Gastroesophageal sphincter (tissue), 4 donors: Measurements from ENCODE around the gene MACROD1. TPM values are rescaled to one million over a fixed set of nuclear protein-coding genes. Genes with fewer than 3 reads are reported as not detected.
A peak's percentile ranks its signal among the peaks of the same experiment; 100 is the strongest.

Experiments used
- ATAC-seq: fragments of 150-250 bp; one replicate; pipeline ENCODE4 v1.9.1; 2016; ENCODE audit warnings: mild to moderate bottlenecking, moderate library complexity
- H3K27ac ChIP-seq, 4 donors: fragments of 200-600 bp; sonication (generic) in 3 of 4; 1 replicate in 3 of 4; 2 replicates in 1 of 4; pipeline ENCODE4 v1.5.1; 2016 to 2019
- H3K27me3 ChIP-seq: fragments of 200-600 bp; sonication (generic); one replicate; pipeline ENCODE4 v1.5.1; 2019
- H3K36me3 ChIP-seq, 2 donors: fragments of 200-600 bp; sonication (generic); one replicate each; pipeline ENCODE4 v1.5.1; 2019; ENCODE audit warnings: control low read depth in 1 of 2
- H3K4me1 ChIP-seq, 3 donors: fragments of 200-600 bp; sonication (generic); 1 replicate in 2 of 3; 2 replicates in 1 of 3; pipeline ENCODE4 v1.5.1; 2016 to 2019; ENCODE audit warnings: control low read depth in 2 of 3
- H3K4me3 ChIP-seq, 2 donors: fragments of 200-600 bp; sonication (generic); one replicate each; pipeline ENCODE4 v1.5.1; 2019; ENCODE audit warnings: mild to moderate bottlenecking in 1 of 2, moderate library complexity in 1 of 2
- H3K9me3 ChIP-seq, 3 donors: fragments of 200-600 bp; sonication (generic); one replicate each; pipeline ENCODE4 v1.5.1; 2017 to 2019; ENCODE audit warnings: control low read depth in 2 of 3
- CTCF ChIP-seq, 4 experiments: fragments of 200-600 bp in 2 of 4; fragments of 450-650 bp in 2 of 4; sonication (generic) in 1 of 4; IDR thresholded peaks; one replicate each; pipeline ENCODE4 v1.5.1; 2017 to 2019; ENCODE audit warnings: antibody characterized with exemption in 4 of 4, mild to moderate bottlenecking in 2 of 4, moderate library complexity in 2 of 4
- EP300 ChIP-seq: sonication (generic); formaldehyde crosslinking; IDR thresholded peaks from one replicate; pipeline ENCODE4 v1.6.1; 2017; ENCODE audit warnings: antibody characterized with exemption, mild to moderate bottlenecking
- POLR2A ChIP-seq, 2 donors: fragments of 450-650 bp; IDR thresholded peaks; one replicate each; pipeline ENCODE4 v1.6.1; 2017; ENCODE audit warnings: antibody characterized with exemption in 2 of 2, mild to moderate bottlenecking in 2 of 2, moderate library complexity in 1 of 2
- POLR2AphosphoS5 ChIP-seq: sonication (generic); formaldehyde crosslinking; IDR thresholded peaks from one replicate; pipeline ENCODE4 v1.6.1; 2017; ENCODE audit warnings: antibody characterized with exemption
- WGBS, 2 donors: methylation state at CpG; one replicate each; pipeline ENCODE4 v1.1.5; 2018; ENCODE audit warnings: low coverage in 1 of 2; 5-methylcytosine and 5-hydroxymethylcytosine counted together
- total RNA-seq, 4 donors: library from RNA; depleted of rRNA; stranded (reverse); fragments of >200 nt; gene quantifications; one replicate each; pipeline ENCODE4 v1.1.0, GENCODE V29; 2016

Gene MACROD1
- total RNA-seq, 4 donors from 2014 or later: 26.9 to 56.2 (median 30.4) TPM

- H3K27me3 ChIP-seq: peaks cover 10% of the 10 kb centered on the region
- no peaks in the 10 kb centered on the region for H3K9me3 ChIP-seq
- H3K4me3 ChIP-seq: peak overlapping the region in 1 of 2 donors; percentile 49
- TF ChIP-seq POLR2AphosphoS5: no peak
- TF ChIP-seq POLR2A (IDR thresholded peaks at IDR 0.05): no peak
- H3K4me1 ChIP-seq: peaks cover 0 to 40% (median 26%) of the 10 kb centered on the region in 3 donors
- peak overlapping the region in 1 of 4 donors; percentile 37 for H3K27ac ChIP-seq
- peak; percentile 42 for ATAC-seq
- WGBS, 2 donors: 0% methylated on average over 1 of the region's 59 CpGs; no CpG with 5 or more reads in 1 of the 2 donors
- H3K36me3 ChIP-seq: peaks cover 0 to 45% of the 10 kb centered on the region in 2 donors
Measured at GRCh38 chr11:63999349-64000025, 166.4 kb downstream of the MACROD1 start.

- Histone ChIP-seq H3K27me3 (peaks cover 10% of the 10 kb centered on the region), H3K9me3 (no peaks in the 10 kb centered on the region), H3K27ac (no peak overlapping the region), H3K4me1 (peaks cover 0 to 40% (median 26%) of the 10 kb centered on the region in 3 donors), H3K36me3 (peaks cover 0 to 52% of the 10 kb centered on the region in 2 donors), H3K4me3 (peak overlapping the region in 1 of 2 donors; percentile 49)
- ATAC-seq: no peak
- TF ChIP-seq POLR2A (IDR thresholded peaks at IDR 0.05) (no peak), CTCF (IDR thresholded peaks at IDR 0.05) (no peak), POLR2AphosphoS5 (no peak), EP300 (no peak)
- WGBS, 2 donors: no CpG with 5 or more reads among the region's 54 CpGs
Measured at GRCh38 chr11:63998558-63999348, 167.2 kb downstream of the MACROD1 start.

GRCh38 chr11:63997801-63998337 is 168.0 kb downstream of the MACROD1 start:
- ATAC-seq: no peak
- H3K4me3 ChIP-seq: no peak overlapping the region
- no peak overlapping the region for H3K27ac ChIP-seq
- no peaks in the 10 kb centered on the region for H3K9me3 ChIP-seq
- WGBS, 2 donors: 79% methylated on average over 2 of the region's 11 CpGs; no CpG with 5 or more reads in 1 of the 2 donors
- H3K36me3 ChIP-seq: peaks cover 0 to 61% of the 10 kb centered on the region in 2 donors
- H3K4me1 ChIP-seq: peaks cover 0 to 40% (median 26%) of the 10 kb centered on the region in 3 donors
- H3K27me3 ChIP-seq: peaks cover 10% of the 10 kb centered on the region
- TF ChIP-seq CTCF (IDR thresholded peaks at IDR 0.05) (no peak), POLR2A (IDR thresholded peaks at IDR 0.05) (no peak), POLR2AphosphoS5 (no peak), EP300 (no peak)

GRCh38 chr11:63997104-63997700 is 168.7 kb downstream of the MACROD1 start:
- Histone ChIP-seq H3K36me3 (peaks cover 0 to 67% of the 10 kb centered on the region in 2 donors), H3K27ac (no peak overlapping the region), H3K4me3 (no peak overlapping the region), H3K4me1 (peaks cover 0 to 37% (median 24%) of the 10 kb centered on the region in 3 donors), H3K9me3 (no peaks in the 10 kb centered on the region), H3K27me3 (peaks cover 10% of the 10 kb centered on the region)
- no peak for ATAC-seq
- WGBS, 2 donors: no CpG with 5 or more reads among the region's 27 CpGs
- TF ChIP-seq CTCF (IDR thresholded peaks at IDR 0.05) (no peak), POLR2A (IDR thresholded peaks at IDR 0.05) (no peak), POLR2AphosphoS5 (no peak), EP300 (no peak)

- H3K27ac ChIP-seq: no peak overlapping the region
- no peak for TF ChIP-seq POLR2A (IDR thresholded peaks at IDR 0.05)
- peaks cover 0 to 74% of the 10 kb centered on the region in 2 donors for H3K36me3 ChIP-seq
- H3K27me3 ChIP-seq: peaks cover 10% of the 10 kb centered on the region
- WGBS, 2 donors: 100% methylated on average over 1 of the region's 18 CpGs; no CpG with 5 or more reads in 1 of the 2 donors
- no peak for ATAC-seq
- H3K4me3 ChIP-seq: no peak overlapping the region
- H3K4me1 ChIP-seq: peaks cover 0 to 30% (median 20%) of the 10 kb centered on the region in 3 donors
- H3K9me3 ChIP-seq: no peaks in the 10 kb centered on the region
Measured at GRCh38 chr11:63996512-63996911, 169.4 kb downstream of the MACROD1 start.
